T-helper 1 cell (primary cell): ENCODE measurements around the gene C3orf22.

Source experiments
- DNase-seq, 5 donors: peaks; one replicate each; pipeline ENCODE4 v3.0.0-alpha.2; 2012 to 2020

Gene C3orf22

GRCh38 chr3:126527006-126527405 lies 31.7 kb downstream of the C3orf22 start:
- DNase-seq, result no peak

GRCh38 chr3:126526668-126527005 lies 32.1 kb downstream of the C3orf22 start:
- no peak for DNase-seq

- no peak for DNase-seq
Measured at GRCh38 chr3:126525853-126526667, 32.7 kb downstream of the C3orf22 start.

GRCh38 chr3:126525091-126525852 lies 33.5 kb downstream of the C3orf22 start:
- no peak for DNase-seq

GRCh38 chr3:126524429-126524988 lies 34.2 kb downstream of the C3orf22 start:
- no peak for DNase-seq

GRCh38 chr3:126523745-126524428 lies 34.8 kb downstream of the C3orf22 start, which contains the start of gene CHST13:
Gene CHST13, plus strand, starts transcription at chr3:126524155. Its CDS starts 178 bp downstream, at chr3:126524333.
- DNase-seq, result no peak

- DNase-seq, result peak in 1 of 5 donors; percentile 33
Measured at GRCh38 chr3:126522363-126522788, 36.4 kb downstream of the C3orf22 start.

- DNase-seq, result no peak
Measured at GRCh38 chr3:126521122-126521891, 37.4 kb downstream of the C3orf22 start.

- DNase-seq, result no peak
Measured at GRCh38 chr3:126519506-126520455, 39.0 kb downstream of the C3orf22 start.

GRCh38 chr3:126518779-126519177 lies 40.0 kb downstream of the C3orf22 start:
- DNase-seq, result no peak

- no peak for DNase-seq
Measured at GRCh38 chr3:126517986-126518778, 40.5 kb downstream of the C3orf22 start.

GRCh38 chr3:126517291-126517951 lies 41.3 kb downstream of the C3orf22 start, which contains the start of gene UROC1:
Gene UROC1, minus strand, starts transcription at chr3:126517773. Its CDS starts 54 bp downstream, at chr3:126517719.
- no peak for DNase-seq

GRCh38 chr3:126516936-126517290 lies 41.8 kb downstream of the C3orf22 start:
- DNase-seq, result no peak

- no peak for DNase-seq
Measured at GRCh38 chr3:126516152-126516935, 42.4 kb downstream of the C3orf22 start.

- no peak for DNase-seq
Measured at GRCh38 chr3:126515066-126515706, 43.5 kb downstream of the C3orf22 start.

- no peak for DNase-seq
Measured at GRCh38 chr3:126514161-126514560, 44.6 kb downstream of the C3orf22 start.

- DNase-seq, result no peak
Measured at GRCh38 chr3:126512916-126513650, 45.6 kb downstream of the C3orf22 start.
